ENCODE data around the gene INPPL1. TPM values are rescaled to one million over a fixed set of nuclear protein-coding genes. Genes with fewer than 3 reads are reported as not detected.

Gene INPPL1
- total and polyA plus RNA-seq, 12 donors = 50.1 to 146 (median 107) TPM

- Histone ChIP-seq H3K27me3 (peaks cover 13 to 100% (median 92%) of the 10 kb centered on the region in 7 donors), H3K4me3 (no peak overlapping the region), H3K9me3 (no peaks in the 10 kb centered on the region), H3K27ac (no peak overlapping the region), H3K36me3 (no peaks in the 10 kb centered on the region), H3K4me1 (peaks cover 4 to 26% (median 18%) of the 10 kb centered on the region in 9 donors)
- DNase-seq (no peak), ATAC-seq (no peak)
- no peak for TF ChIP-seq CTCF (IDR thresholded peaks at IDR 0.05)
- intact Hi-C loops (cut with DNase I) = no loop called here
- WGBS, 2 donors = 13 to 20% methylated on average over 19 of the region's 19 CpGs
Observed at GRCh38 chr11:72245263-72245816, 20.8 kb downstream of the INPPL1 start.

- H3K4me3 ChIP-seq = no peak overlapping the region
- intact Hi-C loops (cut with DNase I) = no loop called here
- H3K4me1 ChIP-seq = peaks cover 0 to 16% (median 10%) of the 10 kb centered on the region in 9 donors
- 30 to 40% methylated on average over 2 of the region's 2 CpGs for WGBS, 2 donors
- H3K27ac ChIP-seq = no peak overlapping the region
- no peaks in the 10 kb centered on the region for H3K36me3 ChIP-seq
- DNase-seq = no peak
- TF ChIP-seq CTCF (IDR thresholded peaks at IDR 0.05) = no peak
- H3K27me3 ChIP-seq = peaks cover 13 to 100% (median 87%) of the 10 kb centered on the region in 7 donors
- H3K9me3 ChIP-seq = no peaks in the 10 kb centered on the region
- ATAC-seq = no peak
Observed at GRCh38 chr11:72247584-72247983, 23.0 kb downstream of the INPPL1 start.

DNA sequence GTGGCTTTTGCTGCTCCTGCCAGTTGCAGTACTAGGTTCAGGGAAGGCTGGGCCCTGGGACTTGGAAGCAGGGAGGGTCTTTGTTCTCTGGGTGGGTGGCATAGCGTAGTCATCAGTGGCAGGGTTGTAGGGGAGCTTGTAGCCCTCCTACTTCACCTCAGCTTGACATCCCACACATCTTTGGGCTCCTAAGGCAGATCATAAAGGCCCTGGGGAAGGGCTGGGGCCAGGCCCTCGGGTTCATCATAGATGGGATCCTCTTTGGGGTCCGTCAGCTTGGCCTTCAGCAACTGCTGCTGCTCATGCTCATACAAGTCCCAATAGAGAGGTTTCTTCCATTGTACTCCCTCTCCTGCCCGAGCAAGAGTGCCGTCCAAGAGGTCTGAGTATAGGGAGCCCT, 25.4 kb downstream of the INPPL1 start:
- no peak for TF ChIP-seq CTCF (IDR thresholded peaks at IDR 0.05)
- ATAC-seq (no peak), DNase-seq (no peak)
- H3K4me3 ChIP-seq = no peak overlapping the region
- no peaks in the 10 kb centered on the region for H3K36me3 ChIP-seq
- H3K27me3 ChIP-seq = peaks cover 0 to 86% (median 70%) of the 10 kb centered on the region in 7 donors
- H3K4me1 ChIP-seq = peaks cover 0 to under 1% (median 0%) of the 10 kb centered on the region in 9 donors
- no peaks in the 10 kb centered on the region for H3K9me3 ChIP-seq
- no peak overlapping the region for H3K27ac ChIP-seq
- WGBS, 2 donors = 87 to 89% methylated on average over 5 of the region's 5 CpGs
- intact Hi-C loops (cut with DNase I) = no loop called here

GRCh38 chr11:72250661-72251464, 26.3 kb downstream of the INPPL1 start:
- H3K27ac ChIP-seq = no peak overlapping the region
- H3K36me3 ChIP-seq = no peaks in the 10 kb centered on the region
- H3K9me3 ChIP-seq = no peaks in the 10 kb centered on the region
- no peak overlapping the region for H3K4me3 ChIP-seq
- H3K4me1 ChIP-seq = no peaks in the 10 kb centered on the region
- ATAC-seq (peak in 2 of 8 donors; percentile 16 to 37), DNase-seq (no peak)
- no peak for TF ChIP-seq CTCF (IDR thresholded peaks at IDR 0.05)
- intact Hi-C loops (cut with DNase I) = no loop called here
- H3K27me3 ChIP-seq = peaks cover 0 to 77% (median 61%) of the 10 kb centered on the region in 7 donors
- WGBS, 2 donors = 82 to 84% methylated on average over 24 of the region's 24 CpGs
